GM21360 (cell line): ENCODE data around the gene MS4A14.
"Not testable (repeated sequence)": the region's sequence is repeated elsewhere in the genome, so short reads cannot be mapped to it uniquely, and the experiment has no call there.

Experiments used
- ATAC-seq: cut with Tn5 transposase; IDR thresholded peaks from one replicate; pipeline ENCODE4 v1.9.1; 2021; ENCODE audit warnings: mild to moderate bottlenecking, moderate library complexity; ENCODE audit not compliant: unreplicated experiment

Gene MS4A14

GRCh38 chr11:60378354-60378753 is 17.9 kb upstream of the MS4A14 start, which contains the start of gene MS4A7:
Gene MS4A7 (plus strand): TSS chr11:60378532. CDS start chr11:60383142, 4,610 bp downstream.
- peak; percentile 86 for ATAC-seq

DNA sequence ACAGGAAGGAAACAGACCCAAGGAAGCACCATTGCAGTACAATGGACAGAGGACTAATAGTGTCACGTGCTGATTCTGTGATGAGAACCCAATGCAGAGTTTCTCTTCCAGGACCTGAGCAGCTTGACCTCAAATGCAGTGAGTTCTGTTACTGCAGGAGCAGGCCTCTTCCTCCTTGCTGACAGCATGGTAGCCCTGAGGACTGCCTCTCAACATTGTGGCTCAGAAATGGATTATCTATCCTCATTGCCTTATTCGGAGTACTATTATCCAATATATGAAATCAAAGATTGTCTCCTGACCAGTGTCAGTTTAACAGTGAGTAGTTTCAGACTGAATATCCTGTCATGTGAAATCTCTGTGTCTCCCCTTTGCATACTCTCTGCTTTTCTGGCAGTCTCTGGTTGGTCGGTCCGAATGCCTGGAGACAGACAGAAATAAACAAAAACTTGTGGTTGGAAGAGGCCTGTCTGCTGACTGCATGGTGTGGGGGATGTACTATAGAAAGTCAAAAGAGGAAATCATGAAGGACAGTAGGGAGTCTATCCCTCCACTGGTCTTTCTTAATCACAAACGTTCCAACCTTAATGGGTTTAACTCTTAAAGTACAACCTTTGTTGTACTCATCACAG is 6.9 kb upstream of the MS4A14 start:
- peak; percentile 89 for ATAC-seq

- no peak for ATAC-seq
Observed at GRCh38 chr11:60390419-60390818, 5.8 kb upstream of the MS4A14 start.

DNA sequence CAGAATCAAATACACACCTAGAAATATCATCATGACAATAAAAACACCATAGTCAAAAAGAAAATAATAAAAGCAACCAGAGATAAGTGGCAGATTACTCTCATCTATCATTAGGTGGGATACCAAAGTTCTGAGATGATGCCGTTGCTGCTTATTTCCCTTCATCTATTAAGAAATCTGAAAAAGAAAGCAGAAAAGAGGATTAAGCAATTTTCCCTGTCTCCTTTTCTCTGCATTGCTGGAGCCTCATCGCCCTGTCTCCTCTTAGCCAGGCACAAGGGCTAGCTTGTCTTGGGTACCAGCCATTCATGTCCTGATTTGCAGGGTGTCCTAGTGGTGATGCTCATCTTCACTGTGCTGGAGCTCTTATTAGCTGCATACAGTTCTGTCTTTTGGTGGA is 3.9 kb upstream of the MS4A14 start:
- no peak for ATAC-seq

GRCh38 chr11:60393016-60393415 is 3.2 kb upstream of the MS4A14 start:
- ATAC-seq = no peak

GRCh38 chr11:60394666-60395380 is 1.4 kb upstream of the MS4A14 start:
- ATAC-seq = no peak

- peak; percentile 72 for ATAC-seq
Observed at GRCh38 chr11:60396799-60397198, 540 bp downstream of the MS4A14 start.

DNA sequence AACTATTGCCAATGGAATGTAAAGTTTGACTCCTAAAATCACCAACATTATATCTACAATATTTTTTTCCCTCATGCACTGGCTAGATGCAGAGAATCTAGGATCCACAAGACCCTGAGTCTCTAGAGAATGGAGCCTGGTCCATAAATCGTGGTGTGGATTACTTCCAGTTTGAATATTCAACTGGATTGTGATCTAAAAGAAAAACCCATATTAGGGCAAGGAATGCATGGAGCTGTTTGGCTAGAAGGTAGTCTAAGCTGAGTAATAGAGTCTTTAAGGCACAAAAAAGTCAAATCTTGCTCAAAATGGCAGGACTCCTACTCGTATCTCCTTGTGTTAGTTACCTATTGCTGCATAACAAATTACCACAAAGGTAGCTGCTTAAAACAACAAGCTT is 23.8 kb downstream of the MS4A14 start:
- ATAC-seq = no peak

DNA sequence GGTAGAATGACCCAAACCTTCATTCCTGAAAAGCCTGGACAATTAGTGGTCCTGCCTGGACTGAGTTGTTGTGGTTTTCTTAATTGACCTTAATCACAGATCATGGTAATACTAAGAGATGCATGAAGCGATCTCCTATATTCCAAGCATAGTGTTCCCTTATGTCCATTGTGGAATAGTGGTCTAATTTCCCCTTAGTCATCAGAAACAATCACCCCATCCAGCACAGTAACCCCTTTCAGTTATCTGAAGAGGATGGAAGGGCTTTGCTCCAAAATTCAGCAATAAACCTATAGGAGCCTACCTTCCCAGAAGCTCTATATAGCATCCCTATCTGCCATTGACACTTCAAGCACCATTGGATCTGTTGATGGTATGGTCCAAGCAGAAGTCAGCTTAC is 26.4 kb downstream of the MS4A14 start:
- ATAC-seq = no peak

GRCh38 chr11:60428517-60428916 is 32.3 kb downstream of the MS4A14 start:
- ATAC-seq = no peak

- no peak for ATAC-seq
Observed at GRCh38 chr11:60429272-60429671, 33.0 kb downstream of the MS4A14 start, which contains the start of gene MS4A5. Gene MS4A5 (plus strand): TSS chr11:60429572. CDS start chr11:60429675, 103 bp downstream.

DNA sequence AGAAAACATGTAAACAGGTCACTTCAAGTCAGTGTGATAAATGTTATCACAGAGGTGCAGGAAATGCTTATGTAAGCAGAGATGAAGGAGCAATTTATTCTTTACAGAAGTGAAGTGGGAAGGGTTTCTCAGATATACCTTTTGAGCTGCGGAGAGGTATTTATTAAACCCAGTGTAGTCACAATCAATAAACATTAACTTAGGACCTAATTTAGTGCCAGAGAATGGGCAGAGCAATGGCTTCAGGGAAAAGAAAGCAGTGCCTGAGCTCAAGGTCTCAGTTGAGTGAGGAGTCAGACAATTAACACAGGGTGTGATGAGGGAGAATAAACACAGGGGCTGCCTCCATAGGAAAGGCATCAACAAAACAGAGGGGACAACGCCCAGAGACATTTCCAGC is 35.0 kb downstream of the MS4A14 start:
- no peak for ATAC-seq

- ATAC-seq = no peak
Observed at GRCh38 chr11:60433401-60433800, 37.1 kb downstream of the MS4A14 start.

DNA sequence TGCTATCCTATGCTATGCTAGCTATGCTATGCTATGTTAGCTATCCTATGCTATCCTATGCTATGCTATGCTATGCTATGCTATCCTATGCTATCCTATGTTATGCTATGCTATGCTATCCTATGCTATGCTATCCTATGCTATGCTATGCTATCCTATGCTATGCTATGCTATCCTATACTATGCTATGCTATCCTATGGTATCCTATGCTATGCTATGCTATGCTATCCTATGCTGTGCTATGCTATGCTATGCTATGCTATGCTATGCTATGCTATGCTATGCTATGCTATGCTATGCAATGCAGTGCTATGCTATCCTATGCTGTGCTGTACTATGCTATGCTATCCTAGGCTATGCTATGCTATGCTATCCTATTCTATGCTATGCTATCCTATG is 50.8 kb downstream of the MS4A14 start:
- ATAC-seq = no peak

DNA sequence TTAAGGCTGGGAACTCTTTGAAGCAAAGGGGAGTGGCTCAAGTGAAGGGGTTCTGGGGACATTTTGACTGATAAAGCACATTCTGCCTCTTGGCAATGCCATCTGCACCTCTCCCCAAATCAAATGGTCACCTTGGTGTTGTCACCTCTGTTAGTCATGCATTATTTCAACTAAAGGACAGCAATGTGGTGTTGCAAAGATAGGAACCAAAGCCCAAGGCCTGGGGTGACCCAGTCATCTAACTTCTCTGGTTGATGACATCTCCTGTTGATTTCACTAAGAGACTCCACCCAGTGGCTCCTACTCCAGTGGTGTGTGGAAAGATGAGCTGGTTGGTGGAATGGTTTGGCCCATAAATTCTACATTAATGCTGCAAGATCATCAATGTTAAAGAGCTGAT is 51.6 kb downstream of the MS4A14 start:
- no peak for ATAC-seq

GRCh38 chr11:60451185-60451584 is 54.9 kb downstream of the MS4A14 start:
- not testable (repeated sequence) for ATAC-seq

- no peak for ATAC-seq
Observed at GRCh38 chr11:60454212-60454611, 58.0 kb downstream of the MS4A14 start.

DNA sequence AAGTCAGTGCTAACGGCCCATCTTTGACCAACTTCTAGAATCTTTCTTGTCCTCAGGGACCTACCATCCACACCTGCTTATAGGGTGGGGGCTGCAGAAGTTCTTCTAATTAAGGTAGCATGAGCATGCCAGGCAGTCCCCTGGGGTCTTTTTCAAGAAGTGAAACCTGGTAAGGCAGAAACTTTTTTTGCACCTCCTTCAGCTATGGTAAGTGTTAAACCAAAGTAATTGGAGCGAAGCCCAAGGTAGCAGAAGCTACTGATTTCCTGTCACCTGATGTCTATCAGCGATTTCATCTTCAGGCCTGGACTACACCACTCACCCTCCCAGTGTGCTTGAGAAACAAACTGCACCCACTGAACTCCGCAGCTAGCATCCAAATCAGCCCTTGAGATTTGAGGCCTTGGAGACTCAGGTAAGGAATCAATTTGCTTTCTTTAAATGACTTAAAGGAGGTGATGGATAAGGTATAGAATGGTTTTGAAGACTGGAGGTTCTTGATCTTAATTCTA is 59.3 kb downstream of the MS4A14 start, which contains the start of gene MS4A1:
TSS of gene MS4A1 (plus strand) at position 317 of the 512 bp plus-strand sequence. CDS start 6,528 bp downstream, outside the sequence.
- peak; percentile 87 for ATAC-seq

DNA sequence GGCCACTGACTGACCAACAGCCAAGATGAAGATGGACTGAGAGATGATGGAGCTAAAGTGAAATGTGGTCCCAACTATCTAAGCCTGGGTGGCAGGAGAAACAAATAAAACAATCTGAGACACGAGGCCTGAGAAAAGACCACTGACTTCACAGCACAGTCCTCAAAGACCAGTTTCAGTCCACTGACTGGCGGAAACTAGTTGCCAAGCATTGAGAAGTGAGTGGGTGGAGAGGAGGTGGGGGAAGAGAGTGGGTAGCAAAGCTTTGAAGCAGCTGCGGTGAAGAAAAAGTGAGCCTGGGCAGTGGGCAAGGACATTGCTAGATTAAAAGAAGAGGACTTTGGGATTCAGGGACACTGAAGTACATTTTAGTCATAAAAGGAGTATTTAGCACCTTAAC is 61.3 kb downstream of the MS4A14 start:
- peak; percentile 34 for ATAC-seq

GRCh38 chr11:60459345-60459744 is 63.1 kb downstream of the MS4A14 start:
- no peak for ATAC-seq
